WTC11 (cell line): ENCODE data around the gene ACP5. TPM values are rescaled to one million over a fixed set of nuclear protein-coding genes. Genes with fewer than 3 reads are reported as not detected.
A peak's percentile ranks its signal among the peaks of the same experiment; 100 is the strongest.

Experiments
- ATAC-seq: fragments of 200-7000 bp; cut with Tn5 transposase; 2 replicates; pipeline ENCODE4 v1.10.0; 2021; ENCODE audit warnings: mild to moderate bottlenecking, moderate library complexity
- CTCF ChIA-PET: fragments of 300-600 bp; sonication (Branson Sonifier 250); formaldehyde crosslinking; loops from one replicate; lab custom pipeline; 2021; ENCODE audit warnings: antibody characterized with exemption; lab: Charles Lee
- POLR2A ChIA-PET: fragments of 350-600 bp; sonication (Branson Sonifier 250); formaldehyde crosslinking; loops from one replicate; lab custom pipeline; 2021; ENCODE audit warnings: antibody characterized with exemption; lab: Charles Lee
- DNase-seq: peaks from one replicate; pipeline ENCODE4 v3.0.0; 2021; ENCODE audit warnings: low spot score
- H3K27ac Mint-ChIP-seq: 2 replicates; pipeline ENCODE4 v1.8.0; 2021; ENCODE audit warnings: mixed read lengths
- H3K27me3 Mint-ChIP-seq: 2 replicates; pipeline ENCODE4 v1.8.0; 2021; ENCODE audit warnings: low read depth, mild to moderate bottlenecking, moderate library complexity, mixed read lengths
- H3K36me3 Mint-ChIP-seq: 2 replicates; pipeline ENCODE4 v1.8.0; 2021; ENCODE audit warnings: mixed read lengths
- H3K4me1 Mint-ChIP-seq: 2 replicates; pipeline ENCODE4 v1.8.0; 2022; ENCODE audit warnings: mixed read lengths
- H3K4me3 Mint-ChIP-seq: 2 replicates; pipeline ENCODE4 v1.8.0; 2021; ENCODE audit warnings: mild to moderate bottlenecking, moderate library complexity, mixed read lengths
- H3K9me3 Mint-ChIP-seq: 2 replicates; pipeline ENCODE4 v1.8.0; 2021; ENCODE audit warnings: mixed read lengths
- ATF1 ChIP-seq: sonication (generic); formaldehyde crosslinking; IDR thresholded peaks from 2 replicates; pipeline ENCODE4 v1.8.1; 2023; ENCODE audit warnings: mild to moderate bottlenecking, moderate library complexity, missing genetic modification reagents
- ATF6 ChIP-seq: sonication (generic); formaldehyde crosslinking; IDR thresholded peaks from 2 replicates; pipeline ENCODE4 v1.8.1; 2023; ENCODE audit warnings: mild to moderate bottlenecking, missing genetic modification reagents
- E2F5 ChIP-seq: sonication (generic); formaldehyde crosslinking; IDR thresholded peaks from 2 replicates; pipeline ENCODE4 v1.8.1; 2022; ENCODE audit warnings: mild to moderate bottlenecking, moderate library complexity, missing genetic modification reagents
- ELF4 ChIP-seq: sonication (generic); formaldehyde crosslinking; IDR thresholded peaks from 2 replicates; pipeline ENCODE4 v1.8.1; 2022; ENCODE audit warnings: low read depth, mild to moderate bottlenecking, moderate library complexity, missing genetic modification reagents
- ERG ChIP-seq: fragments of 250-450 bp; sonication (Bioruptor Pico); IDR thresholded peaks from 2 replicates; pipeline ENCODE4 v1.8.0; 2021; ENCODE audit warnings: mild to moderate bottlenecking
- ETV6 ChIP-seq: sonication (generic); formaldehyde crosslinking; IDR thresholded peaks from 2 replicates; pipeline ENCODE4 v1.8.1; 2022; ENCODE audit warnings: mild to moderate bottlenecking, missing genetic modification reagents
- FOXK1 ChIP-seq: sonication (generic); formaldehyde crosslinking; IDR thresholded peaks from 2 replicates; pipeline ENCODE4 v1.8.0; 2022; ENCODE audit warnings: mild to moderate bottlenecking, moderate library complexity, missing genetic modification reagents
- FOXP1 ChIP-seq: sonication (generic); formaldehyde crosslinking; IDR thresholded peaks from 2 replicates; pipeline ENCODE4 v1.8.0; 2022; ENCODE audit warnings: missing genetic modification reagents, mild to moderate bottlenecking, moderate library complexity, borderline replicate concordance
- FOXP4 ChIP-seq: sonication (generic); formaldehyde crosslinking; IDR thresholded peaks from 2 replicates; pipeline ENCODE4 v1.8.0; 2022; ENCODE audit warnings: mild to moderate bottlenecking, missing genetic modification reagents
- IRF1 ChIP-seq: sonication (generic); formaldehyde crosslinking; IDR thresholded peaks from 2 replicates; pipeline ENCODE4 v1.8.0; 2023; ENCODE audit warnings: missing genetic modification reagents
- PRDM15 ChIP-seq: sonication (generic); formaldehyde crosslinking; IDR thresholded peaks from 2 replicates; pipeline ENCODE4 v1.8.0; 2022; ENCODE audit warnings: missing genetic modification reagents
- RORB ChIP-seq: fragments of 250-450 bp; sonication (Bioruptor Pico); IDR thresholded peaks from 2 replicates; pipeline ENCODE4 v1.9.0; 2021; ENCODE audit warnings: mild to moderate bottlenecking
- SOX15 ChIP-seq: fragments of 250-450 bp; sonication (Bioruptor Pico); IDR thresholded peaks from 2 replicates; pipeline ENCODE4 v1.9.0; 2021; ENCODE audit warnings: mild to moderate bottlenecking
- TEAD1 ChIP-seq: sonication (generic); formaldehyde crosslinking; IDR thresholded peaks from 2 replicates; pipeline ENCODE4 v1.8.0; 2022; ENCODE audit warnings: mild to moderate bottlenecking, missing genetic modification reagents
- USF1 ChIP-seq: sonication (generic); formaldehyde crosslinking; IDR thresholded peaks from 2 replicates; pipeline ENCODE4 v1.8.0; 2022; ENCODE audit warnings: mild to moderate bottlenecking, missing genetic modification reagents
- USF2 ChIP-seq: sonication (generic); formaldehyde crosslinking; IDR thresholded peaks from 2 replicates; pipeline ENCODE4 v1.8.1; 2023; ENCODE audit warnings: mild to moderate bottlenecking, missing genetic modification reagents, moderate library complexity
- ZNF138 ChIP-seq: sonication (generic); formaldehyde crosslinking; conservative IDR thresholded peaks from 2 replicates; pipeline ENCODE4 v1.8.1; 2022; ENCODE audit warnings: mild to moderate bottlenecking, moderate library complexity, missing genetic modification reagents
- ZNF219 ChIP-seq: sonication (generic); formaldehyde crosslinking; IDR thresholded peaks from 2 replicates; pipeline ENCODE4 v1.8.0; 2023; ENCODE audit warnings: missing genetic modification reagents, mild to moderate bottlenecking, borderline replicate concordance
- ZNF263 ChIP-seq: sonication (generic); formaldehyde crosslinking; IDR thresholded peaks from 2 replicates; pipeline ENCODE4 v1.8.1; 2022; ENCODE audit warnings: low read depth, mild to moderate bottlenecking, moderate library complexity, missing genetic modification reagents
- ZNF423 ChIP-seq: fragments of 250-450 bp; sonication (Bioruptor Pico); IDR thresholded peaks from 2 replicates; pipeline ENCODE4 v2.1.2; 2022; ENCODE audit warnings: mild to moderate bottlenecking, moderate library complexity
- total RNA-seq: library from RNA; stranded (reverse); gene quantifications from 3 replicates; pipeline ENCODE4 v1.2.3, GENCODE V29; 2021

The ACP5 gene
- total RNA-seq, 1 experiment from 2014 or later, result 8.6 TPM

- POLR2A ChIA-PET, result no interaction called here
- peaks cover 25% of the 10 kb centered on the region for H3K9me3 Mint-ChIP-seq
- no peak overlapping the region for H3K4me3 Mint-ChIP-seq
These were observed 35.5 kb upstream of the ACP5 start for GRCh38 chr19:11612816-11613511.

GRCh38 chr19:11611730-11612129 lies 34.3 kb upstream of the ACP5 start:
- no peaks in the 10 kb centered on the region; the same call in 1 of the 2 replicates for H3K27me3 Mint-ChIP-seq
- 0 out of 2 replicates have a peak overlapping the region, but pooled peaks have one; percentile 54 for H3K27ac Mint-ChIP-seq
- ChIA-PET CTCF (no interaction called here), POLR2A (no interaction called here)
- ATAC-seq (no peak), DNase-seq (no peak)
- H3K4me1 Mint-ChIP-seq, result peaks cover 12% of the 10 kb centered on the region
- no peak for TF ChIP-seq USF1 (CRISPR knock-in tag)
- TF ChIP-seq PRDM15 (CRISPR knock-in tag), result no peak
- no peak for TF ChIP-seq ETV6 (CRISPR knock-in tag)
- no peak for TF ChIP-seq ATF6 (CRISPR knock-in tag)
- TF ChIP-seq FOXP1 (CRISPR knock-in tag), result no peak
- TF ChIP-seq ATF1 (CRISPR knock-in tag), result no peak
- no peak for TF ChIP-seq TEAD1
- no peak for TF ChIP-seq USF2 (CRISPR knock-in tag)
- no peak for TF ChIP-seq E2F5 (CRISPR knock-in tag)
- no peak for TF ChIP-seq IRF1 (CRISPR knock-in tag)
- TF ChIP-seq ZNF263 (CRISPR knock-in tag), result no peak
- no peak for TF ChIP-seq ERG
- H3K9me3 Mint-ChIP-seq, result peaks cover 19% of the 10 kb centered on the region
- no peak overlapping the region for H3K4me3 Mint-ChIP-seq
- peaks cover 61% of the 10 kb centered on the region for H3K36me3 Mint-ChIP-seq

More at GRCh38 chr19:11612816-11613511, 35.5 kb upstream of the ACP5 start:
- no peak for TF ChIP-seq ZNF219
- TF ChIP-seq FOXK1, result no peak
- no peak for TF ChIP-seq RORB (CRISPR knock-in tag)
- no peak for TF ChIP-seq ZNF138
- no peak for TF ChIP-seq FOXP4 (CRISPR knock-in tag)
- TF ChIP-seq SOX15 (CRISPR knock-in tag), result no peak
- TF ChIP-seq ZNF423 (CRISPR knock-in tag), result no peak
- no peak for TF ChIP-seq ELF4 (CRISPR knock-in tag)
- no peak for TF ChIP-seq TEAD1
- Mint-ChIP-seq H3K4me1 (peaks cover 12% of the 10 kb centered on the region), H3K27me3 (no peaks in the 10 kb centered on the region), H3K36me3 (peaks cover 61% of the 10 kb centered on the region), H3K27ac (no peak overlapping the region; the same call in 1 of the 2 replicates)
- ATAC-seq (peak; percentile 70), DNase-seq (peak; percentile 36)
- CTCF ChIA-PET, result interaction anchor here (0.6 to 1.3 kb wide), 10 partner anchors 15 to 1520 kb away, joined by 3 to 6 read pairs (median 3); partner anchors contain the start of gene ELOF1
